ENCODE measurements around the gene LINS1.

GRCh38 chr15:100614918-100615317 lies 12.9 kb upstream of the LINS1 start:
- TF ChIP-seq REST (IDR thresholded peaks at IDR 0.05; ENCODE audit: borderline replicate concordance) (no peak), EZH2 (IDR thresholded peaks at IDR 0.05; ENCODE audit: borderline replicate concordance, insufficient read depth, low read length, poor library complexity, severe bottlenecking) (no peak), POLR2AphosphoS5 (IDR thresholded peaks at IDR 0.05) (no peak), TAF1 (IDR thresholded peaks at IDR 0.05; ENCODE audit: low read depth) (no peak)
- TF ChIP-seq, protein P1, sequence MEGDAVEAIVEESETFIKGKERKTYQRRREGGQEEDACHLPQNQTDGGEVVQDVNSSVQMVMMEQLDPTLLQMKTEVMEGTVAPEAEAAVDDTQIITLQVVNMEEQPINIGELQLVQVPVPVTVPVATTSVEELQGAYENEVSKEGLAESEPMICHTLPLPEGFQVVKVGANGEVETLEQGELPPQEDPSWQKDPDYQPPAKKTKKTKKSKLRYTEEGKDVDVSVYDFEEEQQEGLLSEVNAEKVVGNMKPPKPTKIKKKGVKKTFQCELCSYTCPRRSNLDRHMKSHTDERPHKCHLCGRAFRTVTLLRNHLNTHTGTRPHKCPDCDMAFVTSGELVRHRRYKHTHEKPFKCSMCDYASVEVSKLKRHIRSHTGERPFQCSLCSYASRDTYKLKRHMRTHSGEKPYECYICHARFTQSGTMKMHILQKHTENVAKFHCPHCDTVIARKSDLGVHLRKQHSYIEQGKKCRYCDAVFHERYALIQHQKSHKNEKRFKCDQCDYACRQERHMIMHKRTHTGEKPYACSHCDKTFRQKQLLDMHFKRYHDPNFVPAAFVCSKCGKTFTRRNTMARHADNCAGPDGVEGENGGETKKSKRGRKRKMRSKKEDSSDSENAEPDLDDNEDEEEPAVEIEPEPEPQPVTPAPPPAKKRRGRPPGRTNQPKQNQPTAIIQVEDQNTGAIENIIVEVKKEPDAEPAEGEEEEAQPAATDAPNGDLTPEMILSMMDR (IDR thresholded peaks at IDR 0.05; ENCODE audit: poor library complexity, severe bottlenecking), result no peak
